ENCODE measurements around the gene TXNRD2. TPM values are rescaled to one million over a fixed set of nuclear protein-coding genes. Genes with fewer than 3 reads are reported as not detected.

TXNRD2 gene
- total RNA-seq, 4 donors from 2014 or later: 8.4 to 33.2 (median 15.7) TPM

GRCh38 chr22:19967850-19968449, 26.3 kb upstream of the TXNRD2 start:
- TF ChIP-seq CTCF (IDR thresholded peaks at IDR 0.05) (no peak), POLR2A (IDR thresholded peaks at IDR 0.05) (no peak), EP300 (IDR thresholded peaks at IDR 0.05) (no peak), POLR2AphosphoS5 (IDR thresholded peaks at IDR 0.05) (no peak)
- Histone ChIP-seq H3K36me3 (peaks cover 71% of the 10 kb centered on the region), H3K4me1 (peaks cover 20% of the 10 kb centered on the region), H3K4me3 (no peak overlapping the region), H3K9me3 (no peaks in the 10 kb centered on the region), H3K27me3 (no peaks in the 10 kb centered on the region), H3K27ac (no peak overlapping the region)
- no peak for DNase-seq (ENCODE audit: low spot score in 2 of 2)
- WGBS: 94% methylated on average over 3 of the region's 7 CpGs

- no peak for TF ChIP-seq EP300 (IDR thresholded peaks at IDR 0.05)
- TF ChIP-seq POLR2AphosphoS5 (IDR thresholded peaks at IDR 0.05): no peak
- TF ChIP-seq CTCF (IDR thresholded peaks at IDR 0.05): no peak
- no peak for TF ChIP-seq POLR2A (IDR thresholded peaks at IDR 0.05)
- WGBS: 71% methylated on average over 19 of the region's 20 CpGs
- Histone ChIP-seq H3K27me3 (no peaks in the 10 kb centered on the region), H3K36me3 (peaks cover 66% of the 10 kb centered on the region), H3K4me1 (peaks cover 28% of the 10 kb centered on the region), H3K4me3 (no peak overlapping the region), H3K27ac (no peak overlapping the region), H3K9me3 (no peaks in the 10 kb centered on the region)
- DNase-seq (ENCODE audit: low spot score in 2 of 2): no peak
Measured at GRCh38 chr22:19966908-19967750, 25.5 kb upstream of the TXNRD2 start.

- Histone ChIP-seq H3K27ac (no peak overlapping the region), H3K4me3 (no peak overlapping the region), H3K4me1 (peaks cover 39% of the 10 kb centered on the region), H3K36me3 (peaks cover 58% of the 10 kb centered on the region), H3K27me3 (no peaks in the 10 kb centered on the region), H3K9me3 (no peaks in the 10 kb centered on the region)
- no peak for DNase-seq (ENCODE audit: low spot score in 2 of 2)
- TF ChIP-seq EP300 (IDR thresholded peaks at IDR 0.05) (no peak), POLR2A (IDR thresholded peaks at IDR 0.05) (no peak), POLR2AphosphoS5 (IDR thresholded peaks at IDR 0.05) (no peak), CTCF (IDR thresholded peaks at IDR 0.05) (no peak)
- 80% methylated on average over 10 of the region's 10 CpGs for WGBS
Measured at GRCh38 chr22:19965771-19966709, 24.4 kb upstream of the TXNRD2 start.

- Histone ChIP-seq H3K4me3 (no peak overlapping the region), H3K9me3 (no peaks in the 10 kb centered on the region), H3K27me3 (no peaks in the 10 kb centered on the region), H3K36me3 (peaks cover 55% of the 10 kb centered on the region), H3K27ac (no peak overlapping the region), H3K4me1 (peaks cover 37% of the 10 kb centered on the region)
- no peak for TF ChIP-seq EP300 (IDR thresholded peaks at IDR 0.05)
- no peak for TF ChIP-seq POLR2A (IDR thresholded peaks at IDR 0.05)
- TF ChIP-seq POLR2AphosphoS5 (IDR thresholded peaks at IDR 0.05): no peak
- no peak for TF ChIP-seq CTCF (IDR thresholded peaks at IDR 0.05)
- 90% methylated on average over 14 of the region's 15 CpGs for WGBS
- DNase-seq (ENCODE audit: low spot score in 2 of 2): no peak
Measured at GRCh38 chr22:19964701-19965386, 23.2 kb upstream of the TXNRD2 start.
